GM21526 (cell line): ENCODE results near the gene JAKMIP1.

Experiments
- ATAC-seq: cut with Tn5 transposase; IDR thresholded peaks from one replicate; pipeline ENCODE4 v1.9.1; 2021; ENCODE audit warnings: moderate library complexity; ENCODE audit not compliant: unreplicated experiment, low FRiP score

JAKMIP1 gene

DNA sequence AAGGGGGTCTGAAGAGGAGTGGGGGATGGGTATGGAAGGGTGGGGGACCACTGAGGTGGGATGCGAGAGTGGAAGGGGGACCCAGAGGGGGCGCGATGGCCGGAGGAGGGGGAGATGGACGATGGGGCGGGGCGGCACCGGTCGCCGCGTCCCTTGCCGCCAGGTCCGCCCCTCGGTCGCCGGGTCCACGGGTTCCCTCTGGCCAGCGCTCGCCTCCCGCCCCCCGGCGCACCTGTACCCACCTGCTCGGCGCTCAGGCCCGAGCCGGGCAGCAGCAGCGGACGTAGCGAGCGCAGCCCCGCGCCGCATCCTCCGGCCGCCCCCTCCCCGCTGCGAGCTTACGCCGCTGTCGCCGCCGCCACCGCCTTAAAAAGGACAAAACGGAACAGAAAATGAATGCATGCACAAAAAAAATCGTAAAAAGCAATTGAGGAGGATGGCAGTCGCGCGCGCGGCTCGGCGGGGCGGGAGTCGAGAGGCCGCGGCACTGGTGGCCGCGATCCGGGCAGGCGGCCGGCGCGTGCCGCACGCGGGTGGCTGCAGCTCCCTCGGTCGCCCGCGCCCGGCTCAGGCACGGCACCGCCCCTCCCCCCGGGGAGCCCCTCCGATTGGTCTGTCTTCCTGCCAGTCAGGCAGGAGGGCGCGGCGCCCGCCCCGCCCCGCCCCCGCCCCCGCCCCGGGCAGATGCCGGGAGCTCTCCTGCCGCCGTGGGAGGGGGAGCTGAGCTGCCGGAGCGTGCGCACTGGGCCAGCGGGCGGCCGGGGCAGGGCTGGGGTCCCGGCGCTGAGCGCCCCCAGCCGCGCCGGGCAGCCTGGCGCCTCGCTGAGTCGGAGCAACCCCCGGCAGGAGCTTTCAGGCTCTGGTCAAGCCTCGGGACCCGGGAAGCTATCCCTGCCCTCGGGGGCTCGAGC, at the start of gene JAKMIP1:
Gene JAKMIP1, minus strand, starts transcription at position 539 of the 911 bp plus-strand sequence. CDS start 87,699 bp downstream, outside the sequence.
- ATAC-seq = peak; percentile 74

DNA sequence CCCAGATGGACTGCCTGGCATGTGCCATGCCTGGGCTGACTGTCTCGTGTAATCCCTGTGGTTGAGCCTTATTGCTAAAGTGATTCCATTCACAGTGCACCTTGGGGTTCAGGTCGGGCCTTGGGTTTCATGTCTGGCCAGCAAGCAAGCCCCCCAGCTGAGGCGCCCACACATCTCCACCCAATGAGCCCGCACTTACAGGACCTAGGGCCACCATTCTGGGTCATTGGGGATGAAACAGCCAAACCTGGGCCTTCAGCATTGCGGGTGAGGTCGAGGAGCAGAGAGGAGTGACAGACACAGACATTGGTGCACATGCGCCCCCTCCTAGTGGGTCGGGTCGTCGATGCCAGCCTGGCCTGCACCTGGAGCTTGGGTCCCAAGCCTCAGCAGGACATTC, 48.0 kb upstream of the JAKMIP1 start:
- no peak for ATAC-seq

DNA sequence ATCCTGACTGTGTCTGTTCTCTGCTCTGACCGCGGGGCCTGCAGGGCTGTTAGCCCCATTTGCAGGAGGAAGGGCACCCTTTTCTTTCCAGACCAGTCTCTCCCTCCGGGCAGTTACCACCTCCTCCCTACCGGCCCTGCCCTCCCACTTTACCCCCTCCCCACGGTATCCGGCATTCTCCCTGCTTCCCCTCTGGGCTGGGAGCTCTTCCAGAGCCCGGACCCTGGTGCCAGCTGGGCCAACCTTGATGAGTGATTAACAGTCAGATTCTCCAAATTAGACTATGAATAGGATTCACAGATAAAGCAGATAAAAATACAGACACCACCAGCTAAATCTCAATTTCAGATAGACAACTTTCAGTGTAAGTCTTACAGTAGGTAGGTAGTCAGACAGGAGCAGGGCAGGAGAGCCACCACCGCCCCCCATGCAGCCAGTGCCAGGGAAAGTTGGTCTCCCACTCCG, 45.9 kb upstream of the JAKMIP1 start:
- ATAC-seq = no peak

DNA sequence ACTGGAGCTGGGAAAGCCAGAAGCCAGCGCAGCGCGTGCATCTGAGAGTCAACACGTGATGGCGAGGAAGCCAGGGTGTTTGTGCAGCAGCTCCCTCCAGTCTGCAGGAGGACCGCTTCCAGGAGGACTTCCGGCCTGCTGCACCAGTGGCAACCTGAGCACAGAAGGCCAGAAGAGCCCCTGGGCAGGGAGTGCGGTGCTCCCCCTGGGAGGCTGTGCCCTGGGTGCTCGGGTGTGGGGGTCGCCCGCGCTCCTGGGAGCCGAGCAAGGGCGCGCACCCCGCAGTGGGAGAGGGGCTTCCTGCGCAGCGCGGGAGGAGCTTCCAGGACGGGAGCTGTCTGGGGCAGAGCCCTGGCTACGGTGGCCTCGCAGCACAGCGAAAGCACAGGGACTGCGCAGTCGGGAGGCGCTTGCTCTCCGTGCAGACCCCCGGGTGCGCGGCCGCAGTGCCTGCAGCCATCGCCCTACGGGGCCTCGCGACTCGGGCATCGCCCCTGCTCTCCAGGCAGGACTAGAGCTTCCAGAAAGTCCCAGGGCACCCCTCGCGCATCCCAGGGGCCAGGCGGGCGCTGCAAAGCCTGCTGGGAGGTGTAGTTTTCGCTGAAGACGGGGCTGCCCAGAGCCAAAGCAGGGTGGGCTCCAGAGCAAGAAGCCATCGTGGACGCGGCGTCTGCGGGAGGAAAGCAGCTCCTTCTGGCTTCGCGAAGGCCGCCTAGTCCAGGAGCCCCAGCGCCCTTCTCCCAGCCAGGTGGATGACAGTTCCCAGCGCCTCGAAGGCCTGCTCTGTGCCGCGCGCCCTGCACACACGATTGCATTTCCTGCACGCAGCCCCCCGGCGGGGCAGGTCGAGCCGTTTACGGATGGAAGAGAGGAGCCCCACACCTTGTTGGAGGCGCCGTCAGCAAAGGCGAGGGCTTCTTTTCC, 45.2 kb upstream of the JAKMIP1 start:
- no peak for ATAC-seq

DNA sequence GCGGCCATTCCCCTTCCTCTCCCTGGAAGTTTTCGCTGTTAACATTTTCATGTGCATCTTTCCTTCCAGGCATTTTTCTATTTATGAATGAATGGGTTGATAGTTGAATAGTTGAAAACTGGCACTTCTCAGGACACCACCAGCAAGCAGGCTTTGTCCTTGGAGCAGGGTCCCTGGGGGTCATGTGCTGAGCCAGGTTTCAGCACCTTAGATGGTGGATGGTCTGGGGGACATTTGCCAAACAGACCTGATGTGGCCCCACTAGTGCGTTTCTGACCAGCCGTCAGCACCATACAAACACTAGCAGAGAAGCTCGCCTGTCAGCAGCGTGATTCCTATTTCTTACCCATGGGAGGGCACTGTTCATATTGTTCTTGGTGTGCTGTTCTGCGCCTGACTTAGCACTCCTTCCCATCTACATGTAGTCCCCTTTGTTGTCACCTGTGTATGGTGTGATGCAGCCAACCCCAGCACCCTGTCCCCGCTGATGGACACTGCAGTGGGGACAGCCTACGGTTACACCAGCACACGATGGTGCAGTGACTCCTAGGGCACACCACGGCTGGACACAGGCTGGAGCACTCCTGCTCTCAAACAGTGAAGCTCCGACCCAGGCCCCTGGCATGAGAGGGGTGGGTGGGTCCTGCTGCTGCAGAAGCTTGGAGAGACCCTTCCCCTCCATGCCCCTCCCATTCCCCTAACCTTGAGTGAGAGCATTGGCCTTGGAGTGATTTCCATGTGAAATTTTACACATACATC, 42.1 kb upstream of the JAKMIP1 start:
- ATAC-seq = no peak

DNA sequence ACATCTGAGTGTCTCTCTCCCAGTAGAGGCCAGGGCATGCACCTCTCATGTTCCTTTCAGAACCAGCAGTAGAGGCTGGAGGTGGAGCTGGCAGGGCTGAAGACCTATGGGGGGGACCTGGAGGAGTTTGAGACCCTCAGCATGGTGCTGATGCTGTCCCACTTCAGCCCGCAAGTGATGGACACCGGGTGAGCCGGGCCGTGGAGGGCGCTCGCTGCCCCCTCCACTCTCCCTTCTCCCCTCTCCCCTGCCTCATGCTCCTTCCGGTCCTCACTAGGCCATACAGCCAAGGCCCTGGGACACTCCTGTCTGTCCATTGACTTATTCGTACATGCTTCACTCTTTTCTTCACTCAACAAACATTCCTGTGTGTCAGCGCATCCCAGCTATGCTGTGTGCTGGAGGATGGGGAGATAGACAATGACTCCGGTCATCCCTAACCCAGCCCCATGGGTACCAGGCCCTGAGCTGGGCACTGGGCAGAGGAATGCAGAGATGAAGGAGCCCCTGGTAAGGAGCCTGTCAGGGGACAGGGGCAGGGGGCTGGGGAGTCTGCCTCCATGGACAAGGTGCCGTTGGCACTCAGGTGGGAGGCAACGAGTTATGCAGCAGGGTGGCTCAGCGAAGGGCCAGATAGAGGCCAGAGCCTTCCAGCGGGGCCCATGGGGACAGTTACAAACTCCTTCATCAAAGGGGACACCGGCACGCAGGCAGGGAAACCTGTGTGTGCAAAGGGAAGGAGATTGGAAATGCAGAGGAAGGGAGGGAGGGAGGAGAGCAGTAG, 40.9 kb upstream of the JAKMIP1 start:
- ATAC-seq = no peak

DNA sequence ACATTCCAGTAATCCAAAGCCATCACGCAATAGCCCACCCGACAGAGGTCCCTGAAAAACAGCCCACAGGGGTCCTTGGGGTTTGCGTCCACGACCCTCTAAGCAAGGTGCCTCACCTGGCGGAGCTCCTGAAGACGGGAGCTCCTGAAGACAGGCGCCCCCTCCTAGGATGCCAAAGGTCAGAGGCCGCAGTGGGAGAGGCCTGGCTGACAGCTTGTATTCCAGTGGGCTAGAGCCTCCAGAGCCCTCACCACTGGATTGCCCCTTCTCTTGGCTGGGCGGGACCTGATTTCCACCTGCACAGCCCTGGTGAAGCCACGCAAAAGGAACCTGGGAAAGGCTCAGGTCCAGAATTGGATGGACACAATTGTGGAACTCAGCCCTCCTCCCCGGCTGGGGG, 39.6 kb upstream of the JAKMIP1 start:
- ATAC-seq = no peak

DNA sequence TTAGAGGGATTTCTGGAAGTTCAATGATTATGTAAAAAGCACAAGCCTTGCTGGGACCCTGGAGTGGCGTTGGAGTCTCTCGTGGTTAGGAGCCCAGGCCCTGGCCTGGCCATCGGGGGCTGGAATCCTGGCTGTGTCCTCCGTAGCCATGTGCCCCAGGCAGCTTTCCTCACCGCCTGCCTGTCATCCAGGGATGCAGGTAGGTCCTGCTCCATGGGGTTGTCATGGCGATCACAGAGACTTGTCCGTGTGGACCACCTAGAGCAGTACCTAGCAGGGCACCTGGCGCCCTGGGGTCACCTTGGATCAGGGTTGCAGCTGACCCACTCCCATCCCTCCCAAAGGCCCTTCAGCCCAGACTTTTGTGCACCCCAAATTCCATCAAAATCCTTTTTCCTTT, 39.1 kb upstream of the JAKMIP1 start:
- no peak for ATAC-seq

DNA sequence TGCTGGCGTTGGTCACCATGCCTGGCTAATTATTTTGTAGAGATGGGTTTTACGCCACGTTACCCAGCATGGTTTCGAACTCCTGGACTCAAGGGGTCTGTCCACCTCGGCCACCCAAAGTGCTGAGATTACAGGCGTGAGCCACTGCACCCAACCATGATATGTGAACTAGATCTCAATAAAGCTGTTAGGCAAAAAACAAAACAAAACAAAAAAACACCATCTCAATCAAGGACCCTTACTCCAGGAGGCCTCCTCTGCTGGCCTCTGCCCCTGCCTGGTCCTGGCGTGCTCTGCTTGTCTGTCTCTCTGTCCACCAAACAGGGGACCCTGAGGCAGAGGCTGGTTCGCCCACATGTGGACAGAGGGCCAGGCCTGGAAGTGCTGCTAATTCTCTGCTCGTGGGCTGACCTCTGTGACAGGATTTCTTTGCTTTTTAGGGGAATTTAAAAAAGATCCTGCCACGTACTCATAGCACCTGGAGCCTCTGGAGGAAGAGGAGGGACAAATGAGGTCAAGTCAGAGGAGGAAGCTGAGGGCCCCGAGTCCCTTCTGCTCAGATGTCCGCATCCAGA, 36.6 kb upstream of the JAKMIP1 start:
- ATAC-seq = no peak

DNA sequence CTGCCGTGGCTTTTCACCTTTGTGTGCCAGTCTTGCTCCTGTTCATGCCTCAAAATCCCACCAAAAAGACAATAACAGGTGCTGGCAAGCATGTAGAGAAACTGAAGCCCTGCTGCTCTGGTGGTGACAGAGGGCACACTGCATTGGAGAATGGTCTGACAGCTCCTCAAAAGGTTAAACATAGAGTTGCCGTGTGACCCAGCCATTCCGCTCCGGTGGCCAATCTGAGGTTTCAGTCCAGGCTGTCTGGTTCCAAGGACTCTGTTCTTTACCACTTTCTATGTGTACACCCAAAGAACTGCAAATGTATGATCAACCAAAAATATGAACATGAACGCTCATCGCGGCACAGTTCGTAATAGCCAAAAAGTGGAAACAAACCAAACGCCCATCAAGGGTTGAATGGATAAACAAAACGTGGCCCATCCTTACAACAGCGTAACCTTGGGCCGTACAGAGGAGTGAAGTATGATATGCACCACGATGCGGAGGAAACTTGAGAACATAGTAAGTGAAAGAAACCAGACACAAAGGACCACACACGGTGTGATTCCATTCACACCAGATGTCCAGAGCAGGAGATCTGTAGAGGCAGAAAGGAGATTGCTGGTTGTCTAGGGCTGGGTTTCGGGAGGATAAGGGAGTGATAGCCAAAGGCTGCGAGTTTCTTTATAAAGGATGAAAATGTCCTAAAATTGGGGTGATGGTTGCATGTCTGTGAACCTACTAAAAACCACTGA, 35.7 kb upstream of the JAKMIP1 start:
- ATAC-seq = no peak

DNA sequence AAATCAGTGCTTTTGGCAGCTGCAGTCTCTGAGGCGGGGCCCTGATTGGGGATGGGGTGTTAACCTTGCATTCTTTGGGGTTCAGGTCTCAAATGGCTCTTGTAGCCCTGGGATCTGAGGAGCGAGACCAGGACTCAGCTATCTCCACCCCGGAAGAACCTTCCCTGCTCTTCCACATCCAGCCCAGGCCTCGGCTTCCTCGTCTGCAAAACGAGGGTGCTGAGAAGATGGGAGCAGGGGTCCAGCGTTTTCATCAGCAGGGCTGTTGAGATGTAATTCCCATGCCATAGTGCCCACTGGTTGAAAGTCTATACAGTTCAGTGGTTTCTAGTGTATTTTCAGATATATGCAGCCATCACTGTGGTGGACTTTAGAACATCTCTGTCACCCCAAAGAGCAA, 34.7 kb upstream of the JAKMIP1 start:
- no peak for ATAC-seq

DNA sequence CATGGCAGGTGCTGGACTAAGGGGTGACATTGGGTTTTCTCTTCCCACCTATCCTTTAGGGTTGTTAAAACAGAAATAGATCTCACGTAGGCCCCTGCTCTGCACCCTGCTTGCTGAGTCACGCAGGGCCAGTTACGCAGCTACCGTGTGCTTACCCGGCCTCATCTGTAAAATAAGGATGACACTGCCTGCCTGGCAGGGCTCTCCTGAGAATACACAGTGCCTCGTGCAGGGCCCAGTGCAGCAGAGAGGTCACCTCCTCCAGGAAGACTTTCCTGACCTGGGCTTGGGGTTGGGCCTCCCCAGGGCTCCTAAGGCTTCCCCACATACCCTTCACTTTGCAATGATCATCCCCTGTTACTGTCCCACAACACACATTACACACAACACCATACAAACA, 33.6 kb upstream of the JAKMIP1 start:
- no peak for ATAC-seq

DNA sequence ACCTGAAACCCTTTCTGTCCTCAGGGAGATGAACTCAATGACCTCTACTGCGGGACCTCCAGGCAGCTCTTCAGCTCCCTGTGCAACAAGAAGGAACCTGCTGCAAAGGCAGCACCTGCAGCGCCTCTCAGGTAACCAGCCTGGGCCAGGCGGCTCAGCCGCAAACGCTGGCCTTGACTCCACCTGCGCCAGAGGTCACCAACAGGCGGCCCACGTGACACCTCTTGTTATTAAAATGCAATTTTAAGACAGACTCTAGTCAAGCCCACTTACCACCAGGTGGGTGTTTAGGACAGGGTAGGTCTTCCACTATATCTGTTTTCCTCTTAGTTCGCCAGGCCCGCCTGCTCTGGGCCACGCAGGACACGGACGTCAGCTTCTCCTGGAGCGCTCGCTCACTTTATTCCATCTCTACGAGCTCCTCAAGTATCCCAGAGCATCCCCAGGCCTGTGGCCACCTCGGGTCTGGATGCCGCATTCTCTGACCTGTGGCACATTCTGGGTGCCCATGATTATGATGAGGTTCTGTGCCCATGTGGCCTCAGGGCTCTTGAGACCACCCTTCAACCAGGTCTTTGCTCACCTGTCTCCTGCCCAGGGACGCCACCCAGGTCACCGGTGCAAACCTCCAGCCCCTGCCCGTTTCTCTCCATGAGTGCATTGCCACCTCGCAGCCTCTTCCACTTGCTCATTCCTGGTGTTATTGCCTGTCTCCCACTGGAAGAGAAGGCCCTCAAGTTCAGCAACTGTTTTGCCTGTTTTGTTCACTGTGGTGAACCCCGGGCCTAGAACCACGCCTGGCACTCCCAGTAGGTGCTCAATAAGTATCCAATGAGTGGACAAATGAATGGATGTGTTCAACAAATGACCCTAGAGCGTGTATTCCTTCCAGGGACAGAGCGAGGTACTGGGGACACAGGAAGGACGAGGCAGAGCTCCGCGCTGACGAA, 32.8 kb upstream of the JAKMIP1 start:
- ATAC-seq = no peak

DNA sequence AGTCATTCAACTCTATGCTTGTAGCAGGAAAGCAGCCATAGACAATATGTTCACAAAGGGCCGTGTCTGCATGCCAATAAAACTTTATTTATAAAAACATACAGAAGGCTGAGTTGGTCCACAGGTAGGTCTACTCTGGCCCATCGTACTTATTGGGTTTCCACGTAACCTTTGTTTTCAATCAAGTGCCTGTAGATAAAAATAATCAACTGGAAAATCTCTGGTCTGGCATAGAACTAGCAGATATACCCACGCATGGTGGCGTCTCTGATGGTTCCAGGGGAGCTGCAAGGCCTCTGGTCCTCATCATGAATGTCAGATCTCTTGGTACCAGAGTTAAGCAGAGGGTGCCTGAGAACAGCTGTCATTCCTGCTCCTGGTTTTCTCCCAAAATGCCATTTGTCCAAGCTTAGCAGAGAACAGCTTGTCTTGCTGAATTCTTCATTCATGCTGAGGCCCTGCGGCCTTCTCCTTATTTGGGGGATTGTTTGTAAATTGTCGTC, 31.4 kb upstream of the JAKMIP1 start:
- no peak for ATAC-seq

DNA sequence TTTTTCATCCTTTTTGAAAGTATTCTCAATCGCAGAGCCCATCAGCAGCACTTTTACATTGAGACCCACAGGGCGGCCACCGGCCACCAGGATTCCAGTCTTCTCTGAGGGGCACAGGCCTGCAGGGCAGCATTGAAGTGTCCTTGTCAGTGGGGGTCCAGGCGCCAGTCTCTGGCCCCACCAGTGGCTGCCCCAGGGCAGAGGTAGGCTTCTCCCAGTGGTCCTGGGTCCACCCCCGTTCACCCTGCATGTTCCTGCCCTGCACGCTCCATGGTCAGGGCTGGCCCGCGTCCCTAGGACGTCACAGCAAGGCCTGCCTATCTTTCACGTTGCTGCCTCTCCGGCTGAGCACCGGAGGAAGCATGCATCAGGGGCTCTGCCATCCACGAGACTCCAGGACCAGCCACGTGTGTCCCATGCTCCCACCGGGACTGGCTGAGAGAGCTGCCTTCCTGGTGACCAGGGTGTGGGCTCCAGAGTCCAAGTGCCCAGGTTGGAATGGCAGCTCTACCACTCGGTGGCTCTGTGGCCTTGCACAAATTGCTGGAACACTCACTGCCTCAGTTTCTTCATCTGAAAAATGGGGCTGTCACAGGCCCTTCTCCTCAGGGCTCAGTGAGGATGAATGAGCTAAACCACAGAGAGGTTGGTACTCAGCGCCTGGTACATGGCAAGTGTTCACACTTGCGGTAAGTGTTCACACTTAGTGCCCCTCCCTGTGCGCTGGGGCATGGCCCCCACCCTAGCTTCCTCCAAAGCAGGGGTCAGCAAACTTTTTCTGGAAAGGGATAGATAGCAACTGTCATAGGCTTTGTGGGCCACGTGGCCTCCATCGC, 30.7 kb upstream of the JAKMIP1 start:
- no peak for ATAC-seq

DNA sequence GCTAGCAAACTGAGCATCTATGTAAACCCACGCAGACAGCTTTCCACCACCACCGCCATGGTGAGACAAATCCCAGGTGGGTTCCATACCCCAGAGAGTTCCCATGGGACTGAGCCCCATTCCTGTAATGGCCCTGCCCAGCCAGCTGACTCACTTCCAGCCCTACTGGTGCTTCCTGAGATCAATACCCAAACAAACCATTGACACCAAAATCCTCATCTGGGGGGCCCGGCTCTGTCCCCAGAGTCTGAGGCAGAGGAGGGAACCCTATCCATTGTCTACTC, 30.1 kb upstream of the JAKMIP1 start:
- ATAC-seq = no peak
